ENCODE results near the gene DISP3.

DNA sequence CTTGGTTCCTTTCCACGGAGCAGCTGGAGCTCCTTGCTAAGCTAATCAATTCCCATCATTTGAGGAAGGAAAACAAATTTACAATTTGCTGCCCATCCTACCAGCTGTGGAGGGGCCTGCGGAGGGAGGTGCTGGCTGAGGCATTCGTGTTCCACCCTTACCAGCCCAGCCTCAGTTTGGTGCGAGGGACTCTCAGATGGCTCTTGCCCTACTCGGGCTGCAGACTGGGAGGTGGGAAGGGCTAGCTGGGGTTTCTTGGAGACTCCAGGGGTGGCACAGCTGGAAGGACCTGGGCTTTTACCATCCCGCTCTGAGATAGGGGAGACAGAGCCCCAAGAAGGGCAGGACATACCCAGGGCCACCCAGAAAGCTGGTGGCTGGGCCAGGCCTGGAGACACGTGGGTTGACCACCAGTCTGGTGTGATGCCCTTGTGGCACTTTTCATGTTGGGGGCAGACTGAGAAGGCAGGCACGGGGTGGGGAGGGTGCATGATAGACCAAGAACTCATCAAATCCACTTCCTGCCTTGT is 17.7 kb downstream of the DISP3 start:
- TF ChIP-seq, protein P1, sequence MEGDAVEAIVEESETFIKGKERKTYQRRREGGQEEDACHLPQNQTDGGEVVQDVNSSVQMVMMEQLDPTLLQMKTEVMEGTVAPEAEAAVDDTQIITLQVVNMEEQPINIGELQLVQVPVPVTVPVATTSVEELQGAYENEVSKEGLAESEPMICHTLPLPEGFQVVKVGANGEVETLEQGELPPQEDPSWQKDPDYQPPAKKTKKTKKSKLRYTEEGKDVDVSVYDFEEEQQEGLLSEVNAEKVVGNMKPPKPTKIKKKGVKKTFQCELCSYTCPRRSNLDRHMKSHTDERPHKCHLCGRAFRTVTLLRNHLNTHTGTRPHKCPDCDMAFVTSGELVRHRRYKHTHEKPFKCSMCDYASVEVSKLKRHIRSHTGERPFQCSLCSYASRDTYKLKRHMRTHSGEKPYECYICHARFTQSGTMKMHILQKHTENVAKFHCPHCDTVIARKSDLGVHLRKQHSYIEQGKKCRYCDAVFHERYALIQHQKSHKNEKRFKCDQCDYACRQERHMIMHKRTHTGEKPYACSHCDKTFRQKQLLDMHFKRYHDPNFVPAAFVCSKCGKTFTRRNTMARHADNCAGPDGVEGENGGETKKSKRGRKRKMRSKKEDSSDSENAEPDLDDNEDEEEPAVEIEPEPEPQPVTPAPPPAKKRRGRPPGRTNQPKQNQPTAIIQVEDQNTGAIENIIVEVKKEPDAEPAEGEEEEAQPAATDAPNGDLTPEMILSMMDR (IDR thresholded peaks at IDR 0.05 in 8 of 11, conservative IDR thresholded peaks at IDR 0.05 in 3 of 11) = no peak
- TF ChIP-seq POLR2A (IDR thresholded peaks at IDR 0.05) (no peak), POLR2AphosphoS5 (IDR thresholded peaks at IDR 0.05) (no peak)

Measured in spleen (tissue), 7 donors.